Neuronal stem cell (in vitro differentiated cells): Measurements from ENCODE around the gene KDR.

Source experiments
- DNase-seq: peaks from one replicate; pipeline ENCODE4 v3.0.0-alpha.2; 2013; ENCODE audit warnings: low spot score
- H2AFZ ChIP-seq: one replicate; pipeline ENCODE4 v1.6.1; 2013; ENCODE audit warnings: mild to moderate bottlenecking, low read length, inconsistent platforms
- H2AK5ac ChIP-seq: 2 replicates; pipeline ENCODE4 v1.6.1; 2013; ENCODE audit warnings: low read depth, mild to moderate bottlenecking, inconsistent platforms, low read length, moderate library complexity, mixed read lengths
- H2BK120ac ChIP-seq: 2 replicates; pipeline ENCODE4 v1.6.1; 2013; ENCODE audit warnings: low read depth, mild to moderate bottlenecking, inconsistent platforms, low read length, moderate library complexity, mixed read lengths
- H2BK12ac ChIP-seq: one replicate; pipeline ENCODE4 v1.6.1; 2013; ENCODE audit warnings: low read length, inconsistent platforms
- H2BK15ac ChIP-seq: 2 replicates; pipeline ENCODE4 v1.6.1; 2013; ENCODE audit warnings: mild to moderate bottlenecking, low read length, inconsistent platforms, mixed read lengths
- H2BK5ac ChIP-seq: one replicate; pipeline ENCODE4 v1.6.1; 2013; ENCODE audit warnings: inconsistent platforms, mild to moderate bottlenecking, low read length, moderate library complexity
- H3K14ac ChIP-seq: one replicate; pipeline ENCODE4 v1.6.1; 2013; ENCODE audit warnings: low read length, inconsistent platforms
- H3K18ac ChIP-seq: 2 replicates; pipeline ENCODE4 v1.6.1; 2013; ENCODE audit warnings: low read length, inconsistent platforms
- H3K23ac ChIP-seq: 2 replicates; pipeline ENCODE4 v1.6.1; 2013; ENCODE audit warnings: low read depth, mild to moderate bottlenecking, mixed read lengths, low read length, inconsistent platforms; ENCODE audit not compliant: poor library complexity
- H3K27ac ChIP-seq: replicated peaks from 3 replicates; pipeline ENCODE4 v1.5.1; 2013; ENCODE audit warnings: low read length, inconsistent platforms
- H3K27me3 ChIP-seq, 3 experiments: 2 replicates each; pipeline ENCODE4 v1.6.1; 2013; ENCODE audit warnings: low read length in 3 of 3, mild to moderate bottlenecking in 2 of 3, inconsistent platforms in 1 of 3, low read depth in 1 of 3, mixed read lengths in 1 of 3, moderate library complexity in 1 of 3; ENCODE audit not compliant: control insufficient read depth in 3 of 3, insufficient read depth in 3 of 3
- H3K36me3 ChIP-seq, 2 donors: replicated peaks in 1 of 2; 2 replicates each; pipeline ENCODE4 v1.6.1; 2013; ENCODE audit warnings: low read length in 2 of 2; ENCODE audit not compliant: control insufficient read depth in 2 of 2, insufficient read depth in 2 of 2
- H3K4ac ChIP-seq: 2 replicates; pipeline ENCODE4 v1.6.1; 2013; ENCODE audit warnings: inconsistent platforms, mild to moderate bottlenecking, low read length, moderate library complexity
- H3K4me1 ChIP-seq, 2 donors: 1 replicate in 1 of 2; 2 replicates in 1 of 2; pipeline ENCODE4 v1.6.1; 2013; ENCODE audit warnings: low read length in 2 of 2, low read depth in 1 of 2; ENCODE audit not compliant: control insufficient read depth in 2 of 2, insufficient read depth in 1 of 2
- H3K4me2 ChIP-seq: one replicate; pipeline ENCODE4 v1.6.1; 2013; ENCODE audit warnings: mild to moderate bottlenecking, low read length, inconsistent platforms; ENCODE audit not compliant: insufficient read depth, poor library complexity, severe bottlenecking
- H3K4me3 ChIP-seq, 2 donors: 2 replicates each; pipeline ENCODE4 v1.5.1; 2013; ENCODE audit warnings: low read length in 2 of 2, mild to moderate bottlenecking in 2 of 2, inconsistent platforms in 1 of 2, moderate library complexity in 1 of 2
- H3K79me1 ChIP-seq: one replicate; pipeline ENCODE4 v1.6.1; 2013; ENCODE audit warnings: low read depth, mild to moderate bottlenecking, inconsistent platforms, low read length, moderate library complexity
- H3K9ac ChIP-seq: one replicate; pipeline ENCODE4 v1.6.1; 2013; ENCODE audit warnings: mild to moderate bottlenecking, low read depth, low read length, inconsistent platforms; ENCODE audit not compliant: poor library complexity
- H3K9me3 ChIP-seq, 2 donors: replicated peaks in 1 of 2; 2 replicates each; pipeline versions ENCODE3 to v1.6.1; 2013; ENCODE audit warnings: low read length in 2 of 2, mild to moderate bottlenecking in 2 of 2, inconsistent platforms in 1 of 2, low read depth in 1 of 2, mixed read lengths in 1 of 2, moderate library complexity in 1 of 2; ENCODE audit not compliant: control insufficient read depth in 2 of 2, insufficient read depth in 1 of 2
- H4K8ac ChIP-seq: one replicate; pipeline ENCODE4 v1.6.1; 2013; ENCODE audit warnings: low read depth, mild to moderate bottlenecking, inconsistent platforms, low read length, moderate library complexity
- H4K91ac ChIP-seq: one replicate; pipeline ENCODE4 v1.6.1; 2013; ENCODE audit warnings: low read length, low read depth, mild to moderate bottlenecking, inconsistent platforms; ENCODE audit not compliant: poor library complexity
- WGBS, 2 donors: extraction: QIAGEN DNeasy Blood & Tissue Kit; methylation state at CpG; one replicate each; pipeline ENCODE4 v1.1.7; 2013; ENCODE audit warnings: missing lambda C conversion rate in 2 of 2, mixed read lengths in 1 of 2; ENCODE audit not compliant: insufficient read length in 2 of 2, insufficient replicate concordance in 1 of 2; ENCODE audit errors: extremely low coverage in 2 of 2; 5-methylcytosine and 5-hydroxymethylcytosine counted together

KDR gene

DNA sequence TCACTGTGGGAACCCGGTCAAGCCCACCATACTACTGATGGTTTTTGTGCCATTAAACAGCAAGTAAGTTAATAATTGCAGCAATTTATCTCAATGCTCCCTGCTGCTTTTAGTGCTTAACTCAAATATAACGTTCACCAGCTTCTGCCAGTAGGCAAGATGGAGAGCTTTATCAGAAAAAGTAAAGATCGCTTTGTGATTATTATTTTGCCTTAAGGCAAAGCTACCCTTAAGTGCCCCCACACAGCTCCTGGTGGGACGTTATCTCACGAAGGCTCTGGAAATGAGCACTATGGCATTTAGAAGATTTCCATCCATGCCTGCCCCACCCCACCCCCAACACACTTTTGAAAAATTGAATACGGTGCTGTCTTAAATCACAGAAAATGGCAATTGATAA lies 59.4 kb downstream of the KDR start:
- no peak overlapping the region for H2BK12ac ChIP-seq
- H3K4me3 ChIP-seq, result no peak overlapping the region
- peaks cover 0 to 3% of the 10 kb centered on the region in 2 donors for H3K4me1 ChIP-seq
- H2BK120ac ChIP-seq, result no peak overlapping the region
- H3K18ac ChIP-seq, result no peak overlapping the region
- no peak overlapping the region for H3K4ac ChIP-seq
- H3K9me3 ChIP-seq, result no peaks in the 10 kb centered on the region
- H3K36me3 ChIP-seq, result no peaks in the 10 kb centered on the region
- H3K79me1 ChIP-seq, result no peaks in the 10 kb centered on the region
- H3K4me2 ChIP-seq, result no peak overlapping the region
- H4K8ac ChIP-seq, result no peak overlapping the region
- H3K9ac ChIP-seq, result no peak overlapping the region
- no peak overlapping the region for H3K27ac ChIP-seq
- no peak overlapping the region for H2BK5ac ChIP-seq
- H3K23ac ChIP-seq, result no peak overlapping the region
- H4K91ac ChIP-seq, result no peak overlapping the region
- DNase-seq, result no peak
- no peaks in the 10 kb centered on the region for H3K27me3 ChIP-seq
- H2AK5ac ChIP-seq, result no peak overlapping the region
- no peak overlapping the region for H3K14ac ChIP-seq
- H2BK15ac ChIP-seq, result no peak overlapping the region
- WGBS, 2 donors, result no CpG with 5 or more reads among the region's 6 CpGs
- no peak overlapping the region for H2AFZ ChIP-seq

DNA sequence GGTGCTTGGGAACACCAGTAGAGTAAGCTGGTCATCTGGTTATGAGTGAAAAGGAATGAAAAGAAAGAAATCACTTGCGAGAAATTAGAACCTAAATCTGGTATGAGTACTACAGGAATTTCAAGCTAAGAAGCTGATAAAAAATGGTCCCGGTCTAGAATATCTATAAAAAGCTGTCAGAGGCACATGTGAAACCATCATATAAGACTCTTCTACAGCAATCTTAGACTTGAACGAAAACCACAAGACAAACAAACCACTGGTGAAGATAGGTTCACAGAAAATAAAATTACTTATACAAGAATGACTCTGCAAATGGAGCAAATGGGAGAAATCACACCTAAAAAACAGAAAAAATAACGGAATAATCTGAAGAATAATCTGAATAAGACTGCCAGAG lies 69.9 kb downstream of the KDR start:
- WGBS, 2 donors, result no CpG with 5 or more reads among the region's 4 CpGs
- no peaks in the 10 kb centered on the region for H3K4me1 ChIP-seq
- no peak overlapping the region for H2BK5ac ChIP-seq
- H2BK120ac ChIP-seq, result no peak overlapping the region
- no peak overlapping the region for H3K9ac ChIP-seq
- H3K9me3 ChIP-seq, result peaks cover 0 to 3% of the 10 kb centered on the region in 2 donors
- no peak overlapping the region for H3K4me3 ChIP-seq
- no peak overlapping the region for H2BK15ac ChIP-seq
- no peaks in the 10 kb centered on the region for H3K36me3 ChIP-seq
- no peaks in the 10 kb centered on the region for H3K27me3 ChIP-seq
- no peak overlapping the region for H3K14ac ChIP-seq
- no peak overlapping the region for H2AFZ ChIP-seq
- H2AK5ac ChIP-seq, result no peak overlapping the region
- no peak overlapping the region for H3K23ac ChIP-seq
- no peak overlapping the region for H3K18ac ChIP-seq
- no peak overlapping the region for H2BK12ac ChIP-seq
- H3K4me2 ChIP-seq, result no peak overlapping the region
- no peak overlapping the region for H3K4ac ChIP-seq
- H3K79me1 ChIP-seq, result no peaks in the 10 kb centered on the region
- H4K91ac ChIP-seq, result no peak overlapping the region
- H4K8ac ChIP-seq, result no peak overlapping the region
- H3K27ac ChIP-seq, result no peak overlapping the region
- DNase-seq, result no peak

DNA sequence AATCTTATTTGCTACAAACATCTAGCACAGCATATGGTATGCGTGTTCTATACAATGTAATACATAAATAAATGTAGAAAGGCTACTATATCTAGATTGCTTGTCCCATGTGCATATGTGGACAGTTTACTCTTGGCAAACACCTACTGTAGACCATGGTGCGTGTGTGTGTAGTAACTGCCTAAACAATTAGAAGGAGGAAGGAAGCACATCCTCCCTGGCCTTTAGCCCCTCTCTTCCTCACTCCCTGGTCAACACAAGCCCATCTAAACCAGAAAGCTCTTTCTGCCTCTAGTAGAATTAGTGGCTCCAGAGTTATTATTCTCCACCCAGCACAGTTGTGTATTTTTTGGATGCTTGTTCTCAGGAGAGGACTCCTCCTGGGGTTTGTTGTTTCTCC lies 73.9 kb downstream of the KDR start:
- Histone ChIP-seq H3K18ac (no peak overlapping the region), H2AFZ (no peak overlapping the region), H3K23ac (no peak overlapping the region), H3K4ac (no peak overlapping the region), H2BK5ac (no peak overlapping the region), H3K79me1 (no peaks in the 10 kb centered on the region), H3K4me3 (no peak overlapping the region), H2BK12ac (no peak overlapping the region), H3K9me3 (peaks cover 0 to 5% of the 10 kb centered on the region in 2 donors), H2BK15ac (no peak overlapping the region), H3K14ac (no peak overlapping the region), H3K4me2 (no peak overlapping the region), H3K4me1 (no peaks in the 10 kb centered on the region), H3K27ac (no peak overlapping the region), H2BK120ac (no peak overlapping the region), H3K36me3 (no peaks in the 10 kb centered on the region), H3K27me3 (no peaks in the 10 kb centered on the region), H3K9ac (no peak overlapping the region), H2AK5ac (no peak overlapping the region), H4K91ac (no peak overlapping the region), H4K8ac (no peak overlapping the region)
- DNase-seq, result no peak
- WGBS, 2 donors, result no CpG with 5 or more reads among the region's 2 CpGs

DNA sequence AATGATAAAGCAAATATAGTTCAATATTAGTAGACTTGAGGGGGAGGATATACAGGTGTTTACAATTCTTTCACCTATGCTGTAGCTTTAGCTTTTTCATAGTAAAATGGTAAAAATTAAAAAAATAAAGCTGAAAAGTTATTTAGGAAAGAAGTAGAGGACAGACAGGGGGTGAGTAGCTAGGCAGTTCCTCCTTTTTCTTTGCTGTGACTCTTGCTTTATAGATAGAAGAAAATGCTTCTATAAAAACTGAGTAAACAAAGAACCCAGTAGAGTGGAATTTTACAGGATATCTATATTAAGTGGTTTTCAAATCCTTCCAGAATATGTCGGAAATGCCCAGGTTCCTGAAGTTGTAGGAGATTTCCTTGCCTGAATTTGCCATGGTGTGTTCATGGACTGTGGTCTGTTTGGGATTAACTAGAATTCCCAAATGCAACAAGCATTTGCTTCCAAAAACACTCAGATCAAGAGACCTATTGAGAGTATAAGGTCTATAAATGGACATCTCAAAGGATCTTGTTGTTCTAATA lies 74.9 kb downstream of the KDR start:
- Histone ChIP-seq H2BK12ac (no peak overlapping the region), H3K4me1 (no peaks in the 10 kb centered on the region), H3K36me3 (no peaks in the 10 kb centered on the region), H3K9ac (no peak overlapping the region), H2BK5ac (no peak overlapping the region), H3K79me1 (no peaks in the 10 kb centered on the region), H3K4me2 (no peak overlapping the region), H3K9me3 (peaks cover 0 to 4% of the 10 kb centered on the region in 2 donors), H2AFZ (no peak overlapping the region), H4K91ac (no peak overlapping the region), H3K23ac (no peak overlapping the region), H2BK15ac (no peak overlapping the region), H2BK120ac (no peak overlapping the region), H3K27ac (no peak overlapping the region), H3K4me3 (no peak overlapping the region), H3K14ac (no peak overlapping the region), H4K8ac (no peak overlapping the region), H3K27me3 (no peaks in the 10 kb centered on the region), H3K18ac (no peak overlapping the region), H3K4ac (no peak overlapping the region), H2AK5ac (no peak overlapping the region)
- DNase-seq, result no peak
- WGBS, 2 donors, result no CpG with 5 or more reads among the region's 1 CpG
